Sigmoid colon (tissue), 7 donors: ENCODE results near the gene SLC6A6. TPM values are rescaled to one million over a fixed set of nuclear protein-coding genes. Genes with fewer than 3 reads are reported as not detected.

Source experiments
- DNase-seq: peaks from one replicate; pipeline ENCODE4 v3.0.0-alpha.2; 2019
- H3K27ac ChIP-seq, 4 donors: fragments of 200-600 bp; sonication (generic); one replicate each; pipeline ENCODE4 v1.5.1; 2016 to 2019; ENCODE audit warnings: mild to moderate bottlenecking in 1 of 4
- H3K27me3 ChIP-seq, 3 donors: fragments of 200-600 bp; sonication (generic); one replicate each; pipeline ENCODE4 v1.5.1; 2019; ENCODE audit warnings: mild to moderate bottlenecking in 1 of 3
- H3K36me3 ChIP-seq, 4 donors: fragments of 200-600 bp; sonication (generic); one replicate each; pipeline ENCODE4 v1.5.1; 2016 to 2019
- H3K4me1 ChIP-seq, 4 donors: fragments of 200-600 bp; sonication (generic); one replicate each; pipeline ENCODE4 v1.5.1; 2017 to 2019
- H3K4me3 ChIP-seq, 4 donors: fragments of 200-600 bp; sonication (generic); one replicate each; pipeline ENCODE4 v1.5.1; 2017 to 2019; ENCODE audit warnings: mild to moderate bottlenecking in 2 of 4, moderate library complexity in 1 of 4
- H3K9me3 ChIP-seq, 4 donors: fragments of 200-600 bp in 3 of 4; sonication (generic) in 3 of 4; one replicate each; pipeline versions ENCODE4 v1.5.1 to v1.6.1; 2013 to 2019
- CTCF ChIP-seq, 4 experiments: fragments of 450-650 bp in 3 of 4; fragments of 200-600 bp in 1 of 4; IDR thresholded peaks; one replicate each; pipeline ENCODE4 v1.5.1; 2016 to 2019; ENCODE audit warnings: antibody characterized with exemption in 4 of 4, mild to moderate bottlenecking in 3 of 4, moderate library complexity in 2 of 4
- EP300 ChIP-seq, 4 donors: sonication (generic); formaldehyde crosslinking; IDR thresholded peaks; one replicate each; pipeline ENCODE4 v1.6.1; 2017; ENCODE audit warnings: antibody characterized with exemption in 4 of 4
- POLR2A ChIP-seq, 2 donors: fragments of 450-650 bp; IDR thresholded peaks; one replicate each; pipeline ENCODE4 v1.6.1; 2016; ENCODE audit warnings: antibody characterized with exemption in 2 of 2, mild to moderate bottlenecking in 2 of 2, moderate library complexity in 2 of 2
- POLR2AphosphoS5 ChIP-seq, 4 donors: sonication (generic); formaldehyde crosslinking; IDR thresholded peaks; one replicate each; pipeline ENCODE4 v1.6.1; 2017; ENCODE audit warnings: antibody characterized with exemption in 4 of 4
- WGBS, 2 donors: extraction: QIAGEN DNeasy Blood & Tissue Kit; methylation state at CpG; one replicate each; pipeline ENCODE4 v1.1.7; 2013; 5-methylcytosine and 5-hydroxymethylcytosine counted together
- intact Hi-C: fragments of 100-400 bp; cut with DNase I; formaldehyde crosslinking; loops from one replicate; pipeline ENCODE4 v1.15.1; 2023
- polyA plus RNA-seq, 3 donors: library from polyadenylated mRNA; stranded (reverse); fragments of 200-250 nt; gene quantifications; one replicate each; pipeline ENCODE4 v1.2.3, GENCODE V29; 2013
- total RNA-seq, 4 donors: library from RNA; depleted of rRNA; stranded (reverse); fragments of >200 nt; gene quantifications; one replicate each; pipeline ENCODE4 v1.1.0, GENCODE V29; 2016
- donor health status: healthy with polysubstance abuse.
- donor health status: Bipolar disorder and iron deficiency.
- donor health status: healthy.

Gene SLC6A6
- total and polyA plus RNA-seq, 7 donors = 2.3 to 19.1 (median 8.4) TPM

- H3K4me3 ChIP-seq = no peak overlapping the region
- DNase-seq = peak; percentile 46
- no peak overlapping the region for H3K27ac ChIP-seq
- H3K36me3 ChIP-seq = no peaks in the 10 kb centered on the region
- peaks cover 0 to 4% (median 0%) of the 10 kb centered on the region in 4 donors for H3K4me1 ChIP-seq
- H3K27me3 ChIP-seq = no peaks in the 10 kb centered on the region
- WGBS, 2 donors = 78 to 87% methylated on average over 1 of the region's 1 CpG
- intact Hi-C loops = no loop called here
- H3K9me3 ChIP-seq = peaks cover 0 to 3% (median 0%) of the 10 kb centered on the region in 4 donors
- TF ChIP-seq POLR2A (IDR thresholded peaks at IDR 0.05) = no peak
- no peak for TF ChIP-seq EP300 (IDR thresholded peaks at IDR 0.05)
- no peak for TF ChIP-seq CTCF (IDR thresholded peaks at IDR 0.05)
- no peak for TF ChIP-seq POLR2AphosphoS5 (IDR thresholded peaks at IDR 0.05)
Observed at GRCh38 chr3:14519406-14519805, 117.0 kb downstream of the SLC6A6 start.

GRCh38 chr3:14520149-14520548, 117.7 kb downstream of the SLC6A6 start:
- Histone ChIP-seq H3K4me3 (no peak overlapping the region), H3K27ac (no peak overlapping the region), H3K27me3 (no peaks in the 10 kb centered on the region), H3K9me3 (no peaks in the 10 kb centered on the region), H3K4me1 (peaks cover 0 to 4% (median 1%) of the 10 kb centered on the region in 4 donors), H3K36me3 (no peaks in the 10 kb centered on the region)
- TF ChIP-seq POLR2A (IDR thresholded peaks at IDR 0.05) = no peak
- TF ChIP-seq POLR2AphosphoS5 (IDR thresholded peaks at IDR 0.05) = no peak
- no peak for TF ChIP-seq EP300 (IDR thresholded peaks at IDR 0.05)
- TF ChIP-seq CTCF (IDR thresholded peaks at IDR 0.05) = no peak
- peak; percentile 55 for DNase-seq
- intact Hi-C loops = no loop called here
- 90 to 92% methylated on average over 15 of the region's 15 CpGs for WGBS, 2 donors

GRCh38 chr3:14520967-14521366, 118.6 kb downstream of the SLC6A6 start:
- DNase-seq = peak; percentile 49
- H3K27ac ChIP-seq = no peak overlapping the region
- no peak overlapping the region for H3K4me3 ChIP-seq
- no peak for TF ChIP-seq POLR2A (IDR thresholded peaks at IDR 0.05)
- no peak for TF ChIP-seq EP300 (IDR thresholded peaks at IDR 0.05)
- TF ChIP-seq CTCF (IDR thresholded peaks at IDR 0.05) = no peak
- no peak for TF ChIP-seq POLR2AphosphoS5 (IDR thresholded peaks at IDR 0.05)
- intact Hi-C loops = no loop called here
- H3K9me3 ChIP-seq = no peaks in the 10 kb centered on the region
- H3K36me3 ChIP-seq = no peaks in the 10 kb centered on the region
- WGBS, 2 donors = 86 to 90% methylated on average over 8 of the region's 8 CpGs
- no peaks in the 10 kb centered on the region for H3K27me3 ChIP-seq
- H3K4me1 ChIP-seq = peaks cover 0 to 9% (median 6%) of the 10 kb centered on the region in 4 donors

- Histone ChIP-seq H3K9me3 (no peaks in the 10 kb centered on the region), H3K27ac (peak overlapping the region in 1 of 4 donors; percentile 1), H3K36me3 (no peaks in the 10 kb centered on the region), H3K27me3 (no peaks in the 10 kb centered on the region), H3K4me3 (no peak overlapping the region), H3K4me1 (peaks cover 0 to 16% (median 6%) of the 10 kb centered on the region in 4 donors)
- TF ChIP-seq POLR2A (IDR thresholded peaks at IDR 0.05) (no peak), POLR2AphosphoS5 (IDR thresholded peaks at IDR 0.05) (no peak), CTCF (IDR thresholded peaks at IDR 0.05) (no peak), EP300 (IDR thresholded peaks at IDR 0.05) (no peak)
- intact Hi-C loops = no loop called here
- 84 to 86% methylated on average over 12 of the region's 12 CpGs for WGBS, 2 donors
- peak; percentile 34 for DNase-seq
Observed at GRCh38 chr3:14521611-14522010, 119.2 kb downstream of the SLC6A6 start.

DNA sequence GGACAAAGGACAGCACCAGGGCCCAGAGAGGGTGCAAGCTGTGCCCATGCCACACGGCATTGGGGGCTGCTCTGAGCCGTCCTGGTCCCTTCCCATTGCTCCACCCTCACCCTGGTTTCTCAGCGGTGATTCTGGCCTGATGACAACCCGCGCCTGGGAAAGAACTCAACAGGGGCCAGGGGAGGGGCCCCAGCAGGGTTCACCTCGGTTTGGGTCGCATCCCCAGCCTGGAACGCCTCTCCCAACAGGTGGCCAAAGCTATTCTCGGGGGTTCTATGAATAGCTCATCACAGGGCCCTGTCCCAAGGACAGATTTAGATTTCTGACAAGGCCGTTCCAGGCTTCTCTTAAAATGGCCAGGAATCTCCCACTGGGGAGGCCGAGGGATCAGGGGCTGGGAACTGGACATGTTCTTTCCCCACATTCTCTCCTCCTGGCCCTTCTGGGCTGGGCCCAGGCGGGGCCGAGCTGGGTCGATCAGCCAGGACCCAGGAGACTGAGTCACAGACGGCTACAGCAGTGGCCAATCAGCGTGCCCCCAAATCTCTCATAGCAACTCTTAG, 119.8 kb downstream of the SLC6A6 start:
- peak; percentile 65 for DNase-seq
- peaks cover 0 to 18% (median 6%) of the 10 kb centered on the region in 4 donors for H3K4me1 ChIP-seq
- H3K27ac ChIP-seq = peak overlapping the region in 1 of 4 donors; percentile 1
- H3K27me3 ChIP-seq = no peaks in the 10 kb centered on the region
- no peak overlapping the region for H3K4me3 ChIP-seq
- TF ChIP-seq POLR2A (IDR thresholded peaks at IDR 0.05) (no peak), CTCF (IDR thresholded peaks at IDR 0.05) (no peak), EP300 (IDR thresholded peaks at IDR 0.05) (no peak), POLR2AphosphoS5 (IDR thresholded peaks at IDR 0.05) (no peak)
- intact Hi-C loops = no loop called here
- no peaks in the 10 kb centered on the region for H3K36me3 ChIP-seq
- no peaks in the 10 kb centered on the region for H3K9me3 ChIP-seq
- 77 to 78% methylated on average over 16 of the region's 16 CpGs for WGBS, 2 donors
